Fibroblast of skin of right quadriceps (primary cell): ENCODE measurements around the gene COCH.

Experiments
- DNase-seq: peaks from one replicate; pipeline ENCODE4 v3.0.0-alpha.2; 2013

COCH gene

DNA sequence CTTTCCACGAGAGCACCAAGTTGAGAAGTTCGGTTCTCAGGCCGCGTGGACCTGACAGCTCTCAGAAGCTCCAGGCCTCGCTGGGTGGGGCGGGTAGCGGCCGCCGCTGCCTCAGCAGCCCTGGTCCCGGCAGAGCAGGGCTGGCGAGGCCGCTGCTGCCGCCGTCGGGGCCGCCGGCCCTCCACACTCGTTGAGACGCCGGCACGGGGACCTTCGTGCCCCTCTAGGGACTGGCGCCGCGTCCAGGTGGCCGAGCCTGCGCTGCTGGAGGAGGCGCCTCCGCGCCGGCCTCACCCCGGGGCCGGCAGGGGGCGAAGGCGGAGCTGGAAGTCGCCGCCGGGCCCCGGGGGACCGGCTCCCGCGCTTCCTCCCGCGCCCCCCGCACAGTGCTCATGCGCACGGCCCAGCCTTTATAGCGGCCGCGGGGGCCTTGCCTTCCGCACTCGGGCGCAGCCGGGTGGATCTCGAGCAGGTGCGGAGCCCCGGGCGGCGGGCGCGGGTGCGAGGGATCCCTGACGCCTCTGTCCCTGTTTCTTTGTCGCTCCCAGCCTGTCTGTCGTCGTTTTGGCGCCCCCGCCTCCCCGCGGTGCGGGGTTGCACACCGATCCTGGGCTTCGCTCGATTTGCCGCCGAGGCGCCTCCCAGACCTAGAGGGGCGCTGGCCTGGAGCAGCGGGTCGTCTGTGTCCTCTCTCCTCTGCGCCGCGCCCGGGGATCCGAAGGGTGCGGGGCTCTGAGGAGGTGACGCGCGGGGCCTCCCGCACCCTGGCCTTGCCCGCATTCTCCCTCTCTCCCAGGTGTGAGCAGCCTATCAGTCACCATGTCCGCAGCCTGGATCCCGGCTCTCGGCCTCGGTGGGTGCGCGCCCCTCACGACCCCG, at the start of gene COCH:
Gene COCH (plus strand): TSS at position 440 of the 879 bp plus-strand sequence. CDS start 380 bp downstream, at position 820.
- peak; percentile 9 for DNase-seq

DNA sequence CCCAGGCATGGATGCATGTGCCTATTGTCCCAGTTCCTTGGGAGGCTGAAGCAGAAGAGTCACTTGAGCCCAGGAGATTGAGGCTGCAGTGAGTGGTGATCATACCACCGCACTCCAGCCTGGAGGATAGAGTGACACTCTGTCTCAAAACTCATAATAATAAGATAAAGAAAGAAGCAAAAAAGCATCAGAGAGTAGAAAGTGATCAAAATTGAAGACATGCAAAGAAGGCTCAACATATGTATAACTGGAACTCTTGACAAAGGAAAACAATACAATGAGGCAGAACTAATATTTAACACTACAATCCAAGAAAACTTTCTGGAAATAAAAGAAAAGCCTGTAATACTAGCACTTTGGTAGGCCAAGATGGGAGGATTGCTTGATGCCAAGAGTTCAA, 48.3 kb upstream of the COCH start:
- DNase-seq, result no peak

- no peak for DNase-seq
Observed at GRCh38 chr14:30829853-30830252, 44.5 kb upstream of the COCH start.

DNA sequence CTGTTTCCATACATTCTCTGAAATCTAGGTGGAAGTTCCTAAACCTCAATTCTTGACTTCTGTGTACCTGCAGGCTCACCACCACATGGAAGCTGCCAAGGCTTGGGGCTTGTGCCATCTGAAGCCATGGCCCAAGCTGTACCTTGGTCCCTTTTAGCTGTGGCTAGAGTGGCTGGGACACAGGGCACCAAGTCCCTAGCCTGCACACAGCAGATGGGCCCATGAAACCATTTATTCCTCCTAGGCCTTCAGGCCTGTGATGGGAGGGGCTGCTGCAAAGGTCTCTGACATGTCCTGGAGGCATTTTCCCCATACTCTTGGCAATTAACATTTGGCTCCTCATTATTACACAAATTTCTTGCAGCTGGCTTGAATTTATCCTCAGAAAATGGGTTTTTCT, 40.0 kb upstream of the COCH start:
- no peak for DNase-seq

DNA sequence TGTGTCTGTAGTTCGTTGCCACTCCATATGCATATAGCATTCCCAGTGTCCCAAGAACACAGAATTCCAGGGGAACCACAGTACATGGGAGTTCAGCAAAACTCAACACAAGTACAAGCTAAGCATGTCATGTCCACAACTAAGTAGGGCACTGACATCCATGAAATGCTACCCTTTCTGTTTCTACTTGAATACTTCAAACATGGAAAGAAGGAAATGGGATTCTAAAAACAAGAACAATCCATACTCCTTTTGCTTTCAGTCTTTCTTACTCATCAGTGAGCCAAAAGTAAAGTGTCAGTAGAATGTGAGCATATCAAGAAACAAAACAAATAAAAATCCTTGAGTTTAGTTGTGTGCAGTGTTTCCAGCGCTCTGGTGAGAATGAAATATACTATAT, 36.0 kb upstream of the COCH start:
- no peak for DNase-seq

DNA sequence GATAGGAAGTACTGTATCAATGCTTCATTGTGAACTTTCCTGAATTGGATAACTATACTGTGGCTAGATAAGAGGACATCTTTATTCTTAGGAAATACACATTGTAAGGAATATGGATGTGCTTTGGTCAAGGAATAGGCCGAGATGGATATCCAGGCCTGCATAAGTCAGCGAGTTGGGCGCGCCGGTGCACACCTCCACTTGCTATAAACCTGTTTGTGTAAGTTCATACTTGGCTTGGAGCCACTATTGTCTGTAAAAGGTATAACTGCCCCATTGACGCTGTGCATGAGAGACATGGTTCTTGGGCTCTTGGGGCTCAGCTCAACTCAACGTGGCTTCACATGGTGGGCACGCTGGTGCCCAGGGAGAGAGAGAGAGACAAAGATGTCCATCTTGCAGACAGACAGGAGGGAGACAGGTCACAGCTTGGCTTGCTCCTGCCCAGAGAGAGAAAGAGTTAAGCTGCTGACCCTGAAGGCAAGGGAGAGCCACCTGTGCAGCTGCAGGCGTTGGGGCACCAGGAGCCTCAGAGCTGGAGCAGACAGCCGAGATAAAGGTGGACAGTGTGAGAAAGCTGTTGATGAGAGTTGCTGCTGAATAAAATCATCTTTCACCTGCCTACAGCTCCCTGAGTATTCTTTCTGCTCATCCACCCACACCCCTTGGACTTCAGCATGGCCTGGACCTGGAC, 34.1 kb upstream of the COCH start:
- no peak for DNase-seq

DNA sequence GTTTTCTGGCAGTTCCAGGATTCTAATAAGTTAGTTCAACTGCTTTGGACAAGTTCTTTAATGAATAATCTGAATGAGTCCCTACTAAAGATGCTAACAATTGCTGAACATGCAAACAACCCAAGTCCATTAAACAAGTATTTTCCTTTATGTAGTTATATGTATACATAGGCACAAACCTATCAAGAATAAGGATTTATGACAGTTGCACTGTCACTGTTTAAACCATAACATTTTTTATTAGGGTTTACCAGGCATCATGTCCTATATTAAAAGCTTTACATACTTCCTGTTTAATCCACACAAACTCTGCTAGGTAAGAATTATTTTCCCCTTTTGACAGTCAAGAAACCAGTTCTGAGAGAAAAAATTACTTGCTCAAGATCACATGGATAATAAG, 31.9 kb upstream of the COCH start:
- DNase-seq, result no peak

- DNase-seq, result no peak
Observed at GRCh38 chr14:30848449-30849240, 25.7 kb upstream of the COCH start.

- DNase-seq, result no peak
Observed at GRCh38 chr14:30849354-30849753, 25.0 kb upstream of the COCH start.

DNA sequence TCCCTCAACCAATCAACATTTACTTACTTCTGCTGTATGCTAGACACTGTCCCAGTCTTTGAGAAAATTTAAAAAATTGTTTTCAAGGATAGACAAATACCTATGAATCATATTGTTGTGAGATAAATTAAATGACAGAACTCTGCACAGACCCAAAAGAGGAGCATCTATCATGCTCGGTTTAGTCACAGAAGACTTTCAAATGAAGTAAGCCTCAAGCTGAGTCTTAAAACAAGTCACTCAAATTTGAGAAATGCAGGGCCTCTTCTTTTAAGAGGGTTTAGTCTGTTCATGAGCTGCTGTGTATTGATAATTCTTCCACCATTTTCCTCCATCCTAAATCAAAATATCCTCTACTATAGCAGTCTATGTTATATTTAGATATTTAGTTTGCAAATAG, 24.4 kb upstream of the COCH start:
- no peak for DNase-seq

- no peak for DNase-seq
Observed at GRCh38 chr14:30853946-30854345, 20.4 kb upstream of the COCH start.

- no peak for DNase-seq
Observed at GRCh38 chr14:30854492-30854891, 19.9 kb upstream of the COCH start.

- DNase-seq, result no peak
Observed at GRCh38 chr14:30855345-30856037, 18.9 kb upstream of the COCH start.

- DNase-seq, result no peak
Observed at GRCh38 chr14:30861200-30861599, 13.2 kb upstream of the COCH start.

GRCh38 chr14:30864934-30865333, 9.4 kb upstream of the COCH start:
- DNase-seq, result no peak

- no peak for DNase-seq
Observed at GRCh38 chr14:30868736-30869135, 5.6 kb upstream of the COCH start.

DNA sequence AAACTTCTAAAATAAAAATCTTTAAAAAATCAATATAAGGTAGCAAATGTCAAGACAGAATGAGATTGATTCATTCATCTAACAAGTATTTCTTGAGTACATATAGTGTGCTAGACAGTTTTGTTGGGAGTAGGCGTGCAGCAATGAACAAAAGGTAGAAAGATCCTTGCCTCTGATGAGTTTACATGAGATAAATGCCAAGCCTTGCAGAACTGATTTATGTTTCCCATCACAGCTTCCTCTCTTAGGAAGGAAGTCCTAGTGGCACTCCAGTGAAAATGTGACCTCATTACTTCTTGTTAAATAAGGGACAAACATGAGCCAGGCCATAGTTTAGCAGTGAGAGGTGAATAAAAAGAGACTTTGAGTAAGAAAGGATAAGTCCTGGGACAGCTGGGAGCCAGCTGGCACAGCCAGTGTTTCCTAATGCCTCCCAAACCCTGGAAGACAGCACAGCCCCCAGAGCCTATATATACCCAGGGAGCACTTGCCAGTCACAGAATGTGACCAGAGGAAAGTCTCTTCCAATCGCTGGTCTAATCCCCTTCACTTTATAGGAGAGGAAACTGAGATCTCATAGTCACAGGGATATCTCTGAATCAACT, 4.7 kb upstream of the COCH start:
- DNase-seq, result no peak

DNA sequence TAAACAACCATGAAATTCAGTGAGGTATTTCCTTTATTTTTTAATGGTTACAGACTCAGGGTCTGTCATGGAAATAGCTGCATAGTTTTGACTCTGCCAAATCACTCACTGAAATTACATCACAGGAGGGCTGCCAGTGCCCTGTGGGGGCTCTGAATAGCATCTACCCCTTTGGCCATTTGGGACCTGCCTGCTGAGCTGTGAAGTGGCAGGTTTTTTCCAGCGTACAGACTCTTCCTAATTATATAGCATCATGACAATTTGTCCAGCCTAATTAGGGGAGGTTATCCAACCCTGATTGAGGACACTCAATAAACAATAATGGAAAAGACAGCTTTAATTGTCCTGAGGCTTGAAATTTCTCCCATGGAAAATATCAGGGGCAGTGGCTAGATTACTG, 1.8 kb upstream of the COCH start:
- no peak for DNase-seq

GRCh38 chr14:30873308-30874119, 845 bp upstream of the COCH start:
- no peak for DNase-seq

- no peak for DNase-seq
Observed at GRCh38 chr14:30874999-30875787, 834 bp downstream of the COCH start.

- no peak for DNase-seq
Observed at GRCh38 chr14:30875788-30876053, 1.4 kb downstream of the COCH start.
